Measurements from ENCODE around the gene UBA6. TPM values are rescaled to one million over a fixed set of nuclear protein-coding genes. Genes with fewer than 3 reads are reported as not detected.

Gene UBA6
- total and polyA plus RNA-seq, 2 of the 4 experiments (the other 2 are of a cell fraction) = 29.2 to 268 TPM

GRCh38 chr4:67576538-67576937 lies 124.4 kb downstream of the UBA6 start:
- Histone ChIP-seq H3K36me3 (ENCODE audit: control insufficient read depth, insufficient read depth, low read length) (no peaks in the 10 kb centered on the region), H2AFZ (replicated peaks; ENCODE audit: low read length, poor library complexity) (no peak overlapping the region), H3K27ac (ENCODE audit: insufficient read depth, low read length) (no peak overlapping the region), H3K9ac (ENCODE audit: low read depth, low read length) (no peak overlapping the region), H3K9me3 (ENCODE audit: control insufficient read depth, insufficient read depth, low read length) (no peaks in the 10 kb centered on the region), H3K4me3 (ENCODE audit: insufficient read depth, low read depth, low read length) (no peak overlapping the region), H2AK5ac (ENCODE audit: low read depth, low read length) (no peak overlapping the region), H3K9me1 (ENCODE audit: insufficient read depth, low read length) (no peaks in the 10 kb centered on the region), H3K27me3 (ENCODE audit: control insufficient read depth, insufficient read depth, low read length) (peaks cover 2% of the 10 kb centered on the region; the same call in 1 of the 2 replicates), H2BK120ac (ENCODE audit: low read depth, low read length) (no peak overlapping the region), H4K8ac (ENCODE audit: low read depth in 2 of 2, low read length in 2 of 2) (no peak overlapping the region), H3K4ac (ENCODE audit: low read depth, low read length) (no peak overlapping the region), H3K18ac (ENCODE audit: low read depth, low read length) (no peak overlapping the region), H3K56ac (ENCODE audit: extremely low read depth, insufficient read depth, low read length) (no peak overlapping the region), H2AK9ac (replicated peaks; ENCODE audit: low read depth, low read length, poor library complexity) (no peak overlapping the region), H3K4me1 (ENCODE audit: control insufficient read depth, insufficient read depth, low read length) (no peaks in the 10 kb centered on the region), H2BK5ac (ENCODE audit: low read depth, low read length, poor library complexity, severe bottlenecking) (no peak overlapping the region), H4K20me1 (ENCODE audit: insufficient read depth, low read length) (no peaks in the 10 kb centered on the region), H3K4me2 (ENCODE audit: low read depth, low read length) (no peak overlapping the region), H2BK20ac (ENCODE audit: low read depth, low read length) (no peak overlapping the region), H3K23ac (ENCODE audit: low read depth, low read length) (no peak overlapping the region), H2BK15ac (ENCODE audit: low read depth, low read length) (no peak overlapping the region), H3K79me1 (ENCODE audit: low read depth in 1 of 2, low read length in 2 of 2) (no peaks in the 10 kb centered on the region), H3K14ac (replicated peaks; ENCODE audit: low read depth, low read length) (no peak overlapping the region), H4K91ac (ENCODE audit: insufficient read depth, low read depth, low read length) (no peak overlapping the region), H4K5ac (ENCODE audit: low read depth, low read length) (no peak overlapping the region)
- dilution Hi-C loops (cut with HindIII; ENCODE audit: low sequenced_read_pairs, unreplicated experiment) = no loop called here
- CTCF ChIA-PET = no interaction called here
- no TSS peak for BruUV-seq (replicated peaks)
- DNase-seq = no peak
- TF ChIP-seq USF2 (IDR thresholded peaks at IDR 0.05; ENCODE audit: low read depth, low read length) = no peak
- TF ChIP-seq FOS (IDR thresholded peaks at IDR 0.05; ENCODE audit: low read depth, low read length) = no peak
- no peak for TF ChIP-seq RFX5 (IDR thresholded peaks at IDR 0.05; ENCODE audit: low read depth, low read length)
- TF ChIP-seq POLR2A (IDR thresholded peaks at IDR 0.05; ENCODE audit: low read depth, low read length) = no peak
- TF ChIP-seq, protein P1, sequence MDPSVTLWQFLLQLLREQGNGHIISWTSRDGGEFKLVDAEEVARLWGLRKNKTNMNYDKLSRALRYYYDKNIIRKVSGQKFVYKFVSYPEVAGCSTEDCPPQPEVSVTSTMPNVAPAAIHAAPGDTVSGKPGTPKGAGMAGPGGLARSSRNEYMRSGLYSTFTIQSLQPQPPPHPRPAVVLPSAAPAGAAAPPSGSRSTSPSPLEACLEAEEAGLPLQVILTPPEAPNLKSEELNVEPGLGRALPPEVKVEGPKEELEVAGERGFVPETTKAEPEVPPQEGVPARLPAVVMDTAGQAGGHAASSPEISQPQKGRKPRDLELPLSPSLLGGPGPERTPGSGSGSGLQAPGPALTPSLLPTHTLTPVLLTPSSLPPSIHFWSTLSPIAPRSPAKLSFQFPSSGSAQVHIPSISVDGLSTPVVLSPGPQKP (IDR thresholded peaks at IDR 0.05; ENCODE audit: borderline replicate concordance, low read depth, low read length) = no peak
- no peak for TF ChIP-seq MXI1 (IDR thresholded peaks at IDR 0.05; ENCODE audit: borderline replicate concordance, low read depth, low read length)
- TF ChIP-seq RAD21 (IDR thresholded peaks at IDR 0.05; ENCODE audit: low read length) = no peak
- no peak for TF ChIP-seq CHD1 (IDR thresholded peaks at IDR 0.05; ENCODE audit: low read depth, low read length)
- no peak for TF ChIP-seq SMC3 (IDR thresholded peaks at IDR 0.05; ENCODE audit: low read depth, low read length)
- TF ChIP-seq BHLHE40 (IDR thresholded peaks at IDR 0.05; ENCODE audit: low read depth, low read length) = no peak
- TF ChIP-seq MAZ (IDR thresholded peaks at IDR 0.05; ENCODE audit: borderline replicate concordance, low read depth, low read length) = no peak
- TF ChIP-seq NFE2L2 (IDR thresholded peaks at IDR 0.05; ENCODE audit: low read depth, low read length) = no peak
- no peak for TF ChIP-seq RCOR1 (IDR thresholded peaks at IDR 0.05; ENCODE audit: insufficient replicate concordance, low read length)
- POLR2A ChIA-PET (ENCODE audit: unreplicated experiment) = no interaction called here
- WGBS, 2 experiments (ENCODE audit: extremely low coverage in 2 of 2, insufficient read length in 1 of 2) = no CpG with 5 or more reads among the region's 1 CpG
- in situ Hi-C loops (cut with MboI; ENCODE audit: low sequenced_read_pairs) = no loop called here
- ATAC-seq (ENCODE audit: low read depth) = no peak
- intact Hi-C loops (cut with micrococcal nuclease) = no loop called here
